ENCODE measurements around the gene TMEM151A.
A peak's percentile ranks its signal among the peaks of the same experiment; 100 is the strongest.

TMEM151A gene

DNA sequence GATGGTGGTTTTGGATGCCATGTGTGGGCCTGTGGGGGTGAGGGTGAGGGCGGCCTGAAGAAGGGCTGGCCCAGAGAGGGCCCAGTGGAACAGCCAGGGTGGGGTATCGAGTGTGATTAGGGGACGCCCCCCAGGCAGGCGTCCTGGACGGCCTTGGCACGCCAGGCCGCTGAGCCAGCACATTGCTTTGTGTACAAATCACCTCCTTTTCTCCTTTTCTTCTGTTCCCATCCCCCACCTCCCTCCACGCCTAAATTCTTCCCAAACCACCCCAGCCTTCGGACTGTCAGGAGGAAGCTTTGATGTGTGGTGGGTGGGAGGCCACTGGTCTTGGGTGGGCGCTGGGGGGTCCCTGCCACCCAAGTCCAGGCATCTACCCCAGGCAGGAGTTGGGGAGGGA is 33.0 kb downstream of the TMEM151A start:
- DNase-seq = no peak

DNA sequence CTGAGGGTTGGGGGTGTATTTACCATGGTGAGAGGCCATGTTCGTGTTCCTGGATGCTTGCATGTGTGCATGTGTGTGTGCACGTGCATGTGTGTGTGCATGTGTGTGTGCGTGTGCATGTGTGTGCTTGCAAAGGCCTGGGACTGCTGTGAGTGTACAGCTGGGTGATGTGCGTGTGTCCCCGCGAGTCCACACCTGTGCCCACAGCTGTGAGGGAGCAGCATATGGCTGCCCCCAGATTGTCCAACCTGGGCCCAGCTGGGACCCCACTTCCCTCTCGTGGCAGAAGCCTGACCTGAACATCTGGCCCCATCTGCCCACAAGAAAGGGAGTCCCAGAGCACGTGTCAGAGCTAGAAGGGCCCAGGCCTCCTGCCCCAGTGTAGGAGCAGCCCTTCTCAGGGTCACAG is 33.6 kb downstream of the TMEM151A start:
- no peak for DNase-seq

DNA sequence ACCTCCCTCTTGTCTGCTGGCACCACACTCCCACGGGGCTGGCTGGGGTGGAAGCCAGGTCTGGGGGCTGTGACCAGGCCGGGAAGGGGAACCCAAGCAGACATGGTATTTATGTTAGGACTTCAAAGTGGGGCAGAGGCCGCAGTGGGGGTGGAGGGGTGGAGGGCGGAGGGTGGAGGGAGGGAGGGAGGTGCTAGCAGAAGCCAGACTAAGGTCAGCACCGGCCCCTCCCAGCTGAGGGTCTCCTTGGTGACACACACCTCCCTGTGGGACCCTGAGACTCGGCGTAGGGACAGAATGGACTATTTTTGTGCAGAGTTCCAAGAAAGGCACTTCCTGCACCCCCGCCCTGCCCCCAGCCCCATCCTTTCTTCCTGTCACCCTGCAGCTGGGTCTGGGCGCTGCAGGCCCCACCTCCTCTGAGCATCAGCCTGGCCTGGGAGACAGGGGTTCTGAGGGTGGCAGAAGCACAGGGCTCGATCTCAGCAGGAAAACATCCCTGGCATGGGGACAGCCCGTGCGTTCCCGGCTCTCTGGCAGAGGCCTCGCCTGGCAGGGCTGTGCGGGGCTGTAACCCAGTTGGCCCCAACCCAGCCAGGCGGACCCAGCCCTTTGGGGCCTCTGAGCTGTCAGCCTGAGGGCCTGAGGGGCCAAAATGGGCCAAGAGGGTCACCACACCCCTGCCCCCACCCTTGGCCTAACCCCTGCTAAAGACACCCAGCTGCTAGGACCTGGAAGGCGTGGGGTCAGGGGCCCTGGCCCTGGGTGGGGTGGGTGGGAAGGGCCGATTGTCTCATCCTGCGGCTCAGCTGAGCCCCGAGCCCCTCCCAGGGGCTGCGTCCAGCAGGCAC is 34.8 kb downstream of the TMEM151A start:
- DNase-seq = peak in 1 of 2 experiments; percentile 33

DNA sequence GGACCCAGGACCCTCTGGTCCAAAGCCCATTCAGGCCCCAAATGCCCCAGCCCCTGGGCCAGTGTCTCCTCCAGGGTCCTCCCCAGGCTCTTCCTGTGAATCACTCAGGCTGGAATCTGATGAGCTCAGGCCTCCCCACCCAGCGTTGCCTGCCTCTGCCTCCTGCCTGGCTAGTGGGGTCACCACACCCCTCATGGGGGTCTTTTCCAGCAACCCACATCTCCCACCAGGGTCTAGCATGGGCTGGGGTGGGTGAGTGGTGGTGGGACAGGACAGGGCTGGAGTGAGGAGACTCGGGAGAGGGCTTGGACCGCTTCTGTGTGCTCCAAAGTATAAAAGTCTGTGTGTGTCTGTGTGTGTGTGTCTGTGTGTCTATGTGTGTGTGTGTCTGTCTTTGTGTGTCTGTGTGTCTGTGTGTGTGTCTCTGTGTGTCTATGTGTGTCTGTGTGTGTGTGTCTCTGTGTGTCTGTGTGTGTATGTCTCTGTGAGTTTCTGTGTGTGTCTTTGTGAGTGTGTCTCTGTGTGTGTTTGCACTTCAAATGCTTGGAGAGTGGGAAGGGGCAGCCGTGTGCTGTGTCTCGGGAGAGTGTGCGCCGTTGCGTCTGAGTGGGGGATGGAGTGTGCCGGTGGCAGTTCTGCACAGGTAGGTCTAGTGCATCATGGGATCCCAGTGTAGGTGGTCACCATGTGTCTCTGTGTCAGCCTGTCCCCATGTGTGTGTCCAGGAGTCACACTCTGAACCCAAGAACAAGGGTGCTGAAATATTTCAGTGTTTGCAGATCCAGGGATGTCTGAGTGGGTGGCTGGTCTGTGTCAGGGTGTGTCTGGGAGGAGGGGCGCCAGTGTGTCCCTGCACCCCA is 35.7 kb downstream of the TMEM151A start:
- no peak for DNase-seq

DNA sequence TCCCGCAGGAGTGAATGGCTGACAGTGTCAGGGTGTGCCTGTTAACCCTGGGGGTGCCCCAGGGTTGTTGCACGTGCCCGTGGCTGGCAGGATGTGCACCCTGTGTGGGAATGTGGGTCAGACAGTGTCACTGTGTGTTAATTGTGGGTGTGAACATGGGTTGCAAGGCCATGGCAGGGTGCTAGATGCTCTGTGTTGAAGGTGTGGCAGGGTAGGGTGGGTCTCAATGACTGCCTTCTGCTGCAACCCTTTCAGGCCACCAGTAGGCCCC is 36.3 kb downstream of the TMEM151A start:
- DNase-seq = no peak

DNA sequence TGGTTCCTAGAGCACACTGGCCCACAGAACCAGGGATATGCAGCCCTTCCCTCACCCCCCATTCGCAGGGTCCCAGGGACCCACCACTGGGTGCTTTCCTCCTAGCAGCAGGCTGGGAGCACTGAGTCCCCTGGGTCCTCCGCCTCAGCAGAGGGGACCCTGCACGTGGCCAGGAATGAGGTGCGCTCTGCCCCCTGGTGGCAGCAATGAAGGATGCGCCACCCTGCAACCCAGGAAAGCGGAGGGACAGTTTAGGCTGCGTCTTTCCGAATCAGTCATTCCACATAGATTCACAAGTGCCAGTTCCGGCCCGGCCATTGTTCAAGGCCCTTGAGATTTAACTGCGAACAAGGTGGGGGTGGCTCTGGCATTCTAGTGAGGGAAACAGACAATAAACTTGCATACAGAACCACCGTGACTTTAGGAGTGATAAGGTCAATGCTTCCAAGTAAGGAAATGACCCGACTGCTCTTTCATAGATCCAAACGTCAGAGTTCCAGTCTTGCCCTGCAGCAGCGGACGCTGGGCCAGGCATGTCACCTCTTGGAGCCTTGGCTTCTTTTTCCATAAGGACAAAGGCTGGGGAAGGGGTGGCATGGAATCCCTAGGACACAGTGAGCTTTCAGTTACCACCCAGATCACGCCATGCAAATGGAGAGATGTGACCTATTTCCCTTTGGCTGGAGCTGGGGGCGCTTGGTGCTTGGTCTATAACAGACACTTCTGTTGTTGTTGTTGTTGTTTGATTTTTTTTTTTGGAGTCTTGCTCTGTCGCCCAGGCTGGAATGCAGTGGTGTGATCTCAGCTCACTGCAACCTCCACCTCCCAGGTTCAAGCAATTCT is 36.8 kb downstream of the TMEM151A start:
- DNase-seq = peak; percentile 38 to 77

DNA sequence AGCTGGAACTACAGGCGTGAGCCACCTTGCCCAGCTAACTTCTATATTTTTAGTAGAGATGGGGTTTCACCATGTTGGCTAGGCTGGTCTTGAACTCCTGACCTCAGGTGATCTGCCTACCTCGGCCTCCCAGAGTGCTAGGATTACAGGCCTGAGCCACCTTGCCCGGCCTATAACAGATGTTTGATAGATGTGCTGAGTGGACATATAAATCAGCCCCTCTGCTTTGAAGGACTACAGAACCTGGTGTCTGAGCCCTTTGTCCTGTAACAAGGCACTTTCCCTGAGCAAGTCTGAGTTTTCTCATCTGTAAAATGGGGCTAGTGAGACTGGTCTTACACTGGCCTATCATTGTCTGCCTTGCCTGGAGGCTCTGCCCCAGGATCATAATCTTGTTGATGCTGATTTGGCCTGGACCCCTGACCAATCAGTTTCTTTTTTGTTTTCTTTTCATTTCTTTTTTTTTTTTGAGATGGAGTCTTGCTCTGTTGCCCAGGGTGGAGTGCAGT is 37.5 kb downstream of the TMEM151A start:
- DNase-seq = no peak

DNA sequence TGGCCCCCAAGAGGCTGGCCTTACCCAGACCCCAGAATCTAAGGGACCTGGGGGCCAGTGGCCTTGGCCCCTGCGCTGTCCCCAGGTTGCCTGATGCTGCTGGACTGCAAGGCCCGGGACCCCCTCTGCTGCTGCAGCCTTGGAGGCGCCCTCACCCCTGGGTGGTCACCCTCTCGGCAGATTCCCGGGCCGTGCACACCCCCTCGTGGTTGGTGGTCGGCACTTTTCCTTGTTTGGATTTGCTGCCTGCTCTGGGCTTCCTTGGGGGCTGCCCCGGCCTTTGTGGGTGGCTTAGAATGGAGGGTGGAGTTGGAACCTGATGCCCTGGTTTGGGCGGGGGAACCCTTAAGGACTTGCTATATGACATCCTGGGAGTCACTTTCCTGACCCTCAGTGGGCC is 39.2 kb downstream of the TMEM151A start:
- DNase-seq = no peak

DNA sequence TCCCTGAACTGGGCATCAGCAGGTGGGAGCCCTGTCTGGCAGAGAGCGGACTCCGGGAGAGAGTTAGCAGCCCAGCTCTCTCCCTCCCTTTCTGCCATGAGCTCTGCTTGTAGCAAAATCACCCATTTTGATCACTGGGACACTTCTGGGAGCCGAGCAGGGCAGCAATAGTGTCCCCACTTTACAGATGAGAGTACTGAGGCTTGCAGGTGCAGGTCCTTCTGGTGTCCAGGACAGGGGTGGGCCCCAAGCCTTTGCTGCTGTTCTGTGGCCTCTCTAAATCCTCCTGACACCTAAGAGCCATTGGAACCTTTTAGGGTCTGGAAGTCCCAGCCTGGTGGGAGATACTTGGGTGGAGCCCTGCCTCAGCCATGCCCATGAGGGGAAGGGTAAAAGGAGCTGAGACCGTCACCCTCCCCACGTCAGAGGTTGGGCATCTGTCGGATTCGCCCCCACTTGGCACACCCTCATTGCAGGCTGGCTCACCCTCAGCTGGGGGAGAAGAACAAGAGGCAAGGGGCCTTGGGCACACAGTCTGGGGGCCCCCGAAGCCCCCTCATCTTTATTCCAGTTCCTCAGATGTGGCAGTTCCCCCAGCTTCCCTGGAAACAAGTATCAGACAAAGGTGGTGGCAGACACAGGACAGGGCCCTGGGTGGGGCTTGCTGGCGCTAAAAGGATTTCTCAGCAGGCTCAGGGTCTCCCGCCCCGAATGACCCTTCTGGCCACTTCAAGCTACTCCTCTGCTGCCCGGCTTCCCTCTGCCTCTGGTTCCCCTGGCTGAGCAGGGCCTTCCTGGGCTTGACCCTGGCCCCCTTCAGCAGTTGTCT is 40.1 kb downstream of the TMEM151A start:
- DNase-seq = no peak

DNA sequence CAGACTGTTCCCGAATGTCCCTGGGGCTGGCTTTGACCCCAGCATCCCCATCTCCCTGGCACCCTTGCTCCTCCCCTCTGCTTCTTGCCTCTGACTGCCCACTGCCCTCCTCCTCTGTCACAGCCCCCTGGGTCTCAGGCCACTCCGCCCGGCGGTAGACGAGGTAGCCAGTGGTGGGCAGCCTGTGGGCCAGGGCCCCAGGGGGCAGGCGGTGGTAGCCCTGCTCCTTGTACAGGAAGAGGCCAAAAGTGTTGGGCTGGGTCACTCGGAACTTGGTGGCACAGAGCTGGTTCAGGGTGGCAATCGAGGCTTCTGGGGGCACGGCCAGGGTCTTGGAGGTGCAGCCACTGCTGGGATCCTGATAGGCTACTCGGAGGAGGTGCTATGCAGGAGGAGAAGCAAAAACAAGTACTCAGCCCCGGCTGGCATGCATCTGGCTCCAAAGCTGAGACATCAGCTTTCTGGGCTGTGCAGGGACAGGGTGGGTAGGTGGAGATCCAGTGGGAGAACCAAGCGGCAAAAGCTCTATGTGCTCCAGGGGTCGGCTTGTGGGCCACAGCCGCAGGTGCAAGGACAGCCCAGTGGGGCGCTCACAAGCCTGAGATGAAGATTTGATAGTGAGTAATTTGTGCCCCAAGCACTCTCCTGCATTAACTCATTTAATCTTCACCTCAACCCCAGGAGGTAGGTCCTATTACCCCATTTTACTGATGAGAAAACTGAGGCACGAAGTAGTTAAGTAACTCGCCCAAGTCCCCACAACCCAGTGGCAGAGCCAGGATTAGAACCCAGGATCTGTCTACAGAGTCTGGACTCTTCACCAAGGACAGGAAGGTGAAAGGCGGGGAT is 40.9 kb downstream of the TMEM151A start:
- DNase-seq = no peak

DNA sequence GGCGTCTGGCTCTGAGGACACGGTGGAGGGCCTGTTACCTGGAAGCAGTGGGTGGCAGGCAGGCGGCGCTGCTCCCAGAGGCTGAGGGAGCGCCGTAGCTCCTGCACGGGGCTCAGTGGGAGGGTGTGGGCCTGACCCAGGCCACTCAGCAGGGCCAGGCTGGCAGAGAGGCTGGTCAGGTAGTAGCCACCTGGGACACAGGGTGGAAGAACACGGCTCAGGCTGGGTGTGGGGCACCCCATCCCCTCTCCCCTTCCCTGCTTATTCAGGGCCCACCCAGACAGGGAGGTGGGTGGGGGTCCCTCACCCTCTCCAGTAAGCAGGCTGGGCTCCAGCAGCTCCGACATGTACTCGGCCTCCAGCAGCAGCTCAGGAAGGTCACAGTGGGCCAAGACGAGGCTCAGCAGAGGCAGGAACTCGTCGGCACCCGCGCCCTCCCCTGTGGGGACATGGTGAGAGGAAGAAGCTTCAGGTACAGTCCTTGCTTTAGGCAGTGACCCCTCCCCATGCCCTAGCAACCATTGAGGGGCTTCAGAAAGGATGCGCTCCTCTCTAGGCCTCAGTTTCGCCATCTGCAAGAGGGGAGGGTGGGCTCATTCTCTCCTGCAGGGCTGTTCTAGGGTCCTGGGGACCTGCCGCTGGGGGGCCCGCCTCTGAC is 41.7 kb downstream of the TMEM151A start:
- DNase-seq = no peak

DNA sequence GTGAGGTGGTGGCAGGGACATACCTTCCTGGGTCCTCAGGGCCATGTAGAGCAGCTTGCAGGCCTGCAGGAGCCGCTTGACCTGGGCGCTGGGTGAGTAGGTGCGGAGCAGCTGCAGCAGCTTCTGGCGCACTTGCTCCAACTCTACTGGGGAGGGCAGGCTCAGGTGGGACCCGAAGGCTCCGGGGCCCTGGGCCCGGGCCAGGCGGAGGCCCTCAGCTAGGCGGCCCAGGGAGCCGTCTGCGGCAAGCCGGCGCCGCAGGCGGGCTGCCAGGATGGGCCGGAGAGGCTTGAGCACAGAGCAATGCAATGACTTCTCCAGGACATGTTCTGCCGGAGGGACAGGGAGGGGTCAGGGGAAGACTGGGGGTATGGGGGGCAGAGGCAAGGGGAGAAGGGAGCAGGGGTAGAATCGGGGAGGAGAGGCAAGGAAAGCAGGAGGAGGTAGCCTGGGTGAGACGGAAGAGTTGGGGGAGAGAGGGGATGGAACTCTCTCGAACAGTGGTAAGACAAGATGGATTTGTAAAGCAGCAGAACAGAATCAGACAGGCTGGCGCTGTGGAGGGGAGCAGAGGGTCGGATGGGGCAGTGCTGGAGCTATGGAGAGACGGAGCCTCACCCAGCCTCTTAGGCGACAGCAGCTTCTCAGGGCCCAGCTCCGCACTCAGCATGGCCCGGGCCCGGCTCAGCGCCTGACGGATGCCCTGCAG is 42.4 kb downstream of the TMEM151A start:
- DNase-seq = no peak

DNA sequence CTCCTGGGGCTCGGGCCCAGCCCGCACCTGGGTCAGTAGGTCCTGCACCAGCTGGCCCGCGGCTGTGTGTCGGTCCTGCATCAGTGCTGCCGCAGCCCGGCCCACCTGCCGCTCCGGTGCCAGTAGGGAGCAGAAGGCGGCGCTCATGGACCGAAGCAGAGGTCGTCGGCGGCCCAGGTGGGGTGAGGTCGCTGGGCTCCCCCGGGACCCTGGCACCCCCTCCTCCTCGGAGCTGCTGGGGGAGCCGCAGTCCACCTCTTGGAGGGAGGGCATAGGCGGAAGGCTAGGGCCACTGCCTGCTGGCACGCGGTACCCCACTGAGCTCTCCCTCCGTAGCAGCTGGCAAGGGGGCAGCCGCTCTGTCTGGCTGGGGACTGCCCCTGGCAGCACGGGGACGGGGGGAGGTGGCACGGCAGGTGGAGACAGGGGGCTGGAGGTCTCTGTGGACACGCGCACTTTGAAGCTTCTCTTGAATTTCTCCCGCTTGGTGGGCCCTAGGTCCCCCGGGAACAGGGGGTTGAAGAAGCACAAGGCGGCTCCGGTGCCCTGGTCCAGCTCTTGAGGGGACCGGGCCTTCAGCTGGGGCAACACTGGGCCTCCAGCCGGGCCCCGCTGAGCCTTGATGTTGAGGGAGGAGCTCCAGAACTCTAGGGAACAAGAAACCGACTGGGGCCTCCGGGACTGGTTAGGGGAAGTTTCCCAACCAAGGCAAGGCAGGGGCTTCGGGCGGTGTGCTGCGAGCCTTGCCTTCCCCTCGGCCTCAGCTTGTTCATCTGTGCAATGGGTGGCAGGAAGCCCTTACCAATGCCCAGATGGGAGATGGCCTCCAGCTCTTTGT is 43.1 kb downstream of the TMEM151A start:
- no peak for DNase-seq

DNA sequence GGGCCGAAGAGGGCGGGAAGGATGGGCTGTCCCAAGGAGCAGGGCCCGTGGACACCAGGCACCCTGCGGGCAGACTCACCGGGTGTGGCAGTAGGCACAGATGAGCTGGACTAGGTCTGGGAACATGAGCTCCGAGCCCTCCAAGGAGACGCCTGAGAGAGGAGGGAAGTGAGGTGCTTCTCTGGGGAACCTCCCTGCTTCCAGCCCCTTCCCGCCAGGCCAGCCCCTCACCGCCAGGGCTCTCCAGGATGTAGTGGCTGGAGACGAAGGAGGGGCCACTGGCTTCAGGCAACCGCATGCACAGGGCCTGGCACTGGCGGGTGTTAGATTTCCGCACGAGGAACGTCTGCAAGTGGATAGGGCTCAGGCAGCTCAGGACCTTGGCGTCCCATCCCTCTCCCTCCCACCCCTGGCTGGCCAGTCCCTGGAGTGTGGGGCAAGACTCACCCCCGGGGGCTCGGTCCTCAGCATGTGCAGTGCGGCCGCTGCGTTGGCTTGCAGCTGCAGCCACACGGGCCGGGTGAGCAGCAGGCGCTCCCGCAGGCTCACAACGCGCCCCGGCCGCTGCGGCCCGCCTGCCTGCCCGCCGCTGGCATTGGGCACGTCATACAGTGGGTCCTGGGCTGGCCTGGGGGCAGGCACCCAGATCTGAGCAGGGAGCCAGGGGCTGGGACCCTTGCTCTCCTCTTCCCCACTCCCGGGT is 44.0 kb downstream of the TMEM151A start:
- no peak for DNase-seq

DNA sequence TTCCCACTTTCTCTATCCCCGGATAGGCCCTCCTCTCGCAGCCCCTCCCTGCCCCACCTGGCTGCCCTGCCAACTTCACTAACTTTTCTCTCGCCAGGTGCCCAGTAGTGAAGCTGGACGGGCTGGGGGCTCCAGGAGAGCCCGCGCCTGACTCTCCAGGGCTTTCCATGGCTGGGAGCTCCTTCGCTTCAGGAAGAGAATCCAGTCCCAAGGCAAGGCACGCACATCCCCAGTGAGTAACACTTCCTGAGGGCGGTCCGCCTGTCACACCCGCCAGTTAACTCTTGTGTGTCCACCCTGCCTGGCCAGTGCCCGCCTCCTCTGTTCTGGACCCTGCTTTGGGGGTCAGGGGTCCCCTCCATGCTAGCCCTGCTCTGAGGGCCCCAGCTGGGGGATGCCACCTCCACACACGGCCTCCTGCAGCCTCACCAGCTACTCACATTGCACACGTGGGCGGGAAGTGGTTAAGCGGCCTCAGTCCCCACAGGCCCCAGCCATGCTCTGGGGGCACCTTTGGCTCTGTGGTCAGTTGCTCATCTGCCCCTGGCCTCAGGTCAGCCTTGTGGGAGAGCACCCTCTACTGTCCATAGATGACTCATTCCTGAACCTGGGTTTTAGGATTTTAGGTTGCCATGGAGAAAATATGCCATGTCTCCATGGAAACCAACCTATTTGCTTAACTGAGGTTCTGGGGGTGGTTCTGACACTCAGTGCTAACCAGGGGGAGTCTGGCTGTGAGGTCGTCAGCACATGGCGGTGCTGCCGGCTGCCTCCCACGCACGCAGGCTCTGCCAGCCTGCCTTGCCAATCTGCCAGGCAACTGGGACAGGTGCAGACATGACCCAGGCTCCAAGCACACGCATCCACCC is 44.8 kb downstream of the TMEM151A start, which contains the start of gene RIN1:
TSS of gene RIN1 (minus strand) at position 201 of the 869 bp plus-strand sequence. CDS start at position 169, 32 bp downstream.
- peak; percentile 73 to 78 for DNase-seq

DNA sequence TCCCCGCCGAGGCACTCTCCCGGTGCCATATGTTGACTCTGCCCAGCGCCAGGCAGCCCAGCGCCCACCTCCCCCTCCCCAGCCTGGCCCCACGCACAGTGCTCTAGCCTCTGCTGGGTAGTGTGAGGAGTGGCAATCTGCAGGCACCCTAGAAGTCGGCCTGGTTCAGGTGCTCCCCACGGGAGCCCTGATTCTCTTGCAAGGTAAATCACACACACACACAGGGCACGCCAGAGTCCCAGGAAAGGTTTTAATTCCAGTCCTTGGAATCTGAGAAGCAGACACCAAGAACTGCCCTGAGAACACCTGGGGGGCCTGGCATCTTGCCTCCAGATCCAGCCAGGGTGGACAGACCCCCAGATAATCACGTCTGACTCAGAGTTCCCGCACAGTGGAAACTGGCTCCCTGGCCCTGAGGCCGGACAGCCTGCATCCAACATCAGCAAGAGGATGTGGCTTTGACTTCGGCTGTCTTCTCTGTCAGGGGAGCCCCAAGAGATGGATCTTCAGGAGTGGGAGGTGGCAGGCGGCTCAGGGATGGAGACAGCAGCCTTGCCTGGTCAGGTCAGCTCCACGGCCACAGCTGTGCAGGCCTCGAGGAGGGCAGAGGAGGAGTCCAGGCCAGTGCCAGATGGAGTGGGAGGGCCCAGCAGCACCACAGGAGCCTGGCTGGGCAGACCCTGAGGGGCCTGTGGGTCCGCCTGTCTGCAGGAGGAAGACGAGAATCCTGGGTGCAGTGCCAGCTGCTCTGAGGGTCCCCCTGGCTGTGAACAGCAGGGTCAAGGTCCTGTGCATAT is 45.6 kb downstream of the TMEM151A start:
- peak in 1 of 2 experiments; percentile 46 for DNase-seq
